GM12878 (cell line): Measurements from ENCODE around the gene DAPK2. TPM values are rescaled to one million over a fixed set of nuclear protein-coding genes. Genes with fewer than 3 reads are reported as not detected.

Experiments used
- ATAC-seq: fragments of 200-7000 bp; cut with Tn5 transposase; 3 replicates; pipeline ENCODE4 v1.9.1; 2020; ENCODE audit warnings: mild to moderate bottlenecking, moderate library complexity
- BruUV-seq: library from RNA; stranded (reverse); fragments of 400-500 nt; replicated peaks from 2 replicates; lab custom pipeline; 2021; lab: Mats Ljungman, UMichigan
- CTCF ChIA-PET: fragments of 300-600 bp; sonication (Branson Sonifier 250); formaldehyde crosslinking; extraction: SDS; loops from one replicate; lab custom pipeline; 2021; ENCODE audit warnings: inconsistent platforms; lab: Yijun Ruan, JAX
- POLR2A ChIA-PET: fragments of 350-600 bp; formaldehyde crosslinking; extraction: SDS; loops from one replicate; lab custom pipeline; 2021; ENCODE audit warnings: inconsistent platforms; lab: Charles Lee
- RAD21 ChIA-PET: fragments of 300-600 bp; sonication (Branson Sonifier 250); formaldehyde crosslinking; loops from one replicate; lab custom pipeline; 2023; ENCODE audit warnings: antibody characterized with exemption; ENCODE audit not compliant: unreplicated experiment; lab: Charles Lee
- SMC1A ChIA-PET: fragments of 300-600 bp; sonication (Branson Sonifier 250); formaldehyde crosslinking; loops from one replicate; lab custom pipeline; 2023; ENCODE audit not compliant: unreplicated experiment, uncharacterized antibody; lab: Charles Lee
- DNase-seq: peaks from one replicate; pipeline ENCODE4 v3.0.0-alpha.2; 2011; ENCODE audit warnings: low read depth, low spot score
- FAIRE-seq: peaks from 3 replicates; lab custom pipeline; 2011; peaks lifted over from hg19 to GRCh38; lab: Jason Lieb, UNC
- H2AFZ ChIP-seq: 2 replicates; pipeline ENCODE4 v1.6.0; 2011; ENCODE audit warnings: low read depth, low read length, control low read depth; ENCODE audit not compliant: control insufficient read depth
- H3K27ac ChIP-seq: 2 replicates; pipeline ENCODE4 v1.5.1; 2011; ENCODE audit warnings: control low read depth; ENCODE audit not compliant: control insufficient read depth, insufficient read depth
- H3K27me3 ChIP-seq, 2 experiments: replicated peaks in 1 of 2; 2 replicates each; pipeline versions ENCODE4 v1.6.0 to v1.6.1; 2011; ENCODE audit warnings: low read length in 1 of 2; ENCODE audit not compliant: control insufficient read depth in 2 of 2, insufficient read depth in 2 of 2
- H3K36me3 ChIP-seq, 2 experiments: 2 replicates each; pipeline ENCODE4 v1.5.1; 2011; ENCODE audit warnings: low read length in 1 of 2; ENCODE audit not compliant: control insufficient read depth in 2 of 2, insufficient read depth in 2 of 2
- H3K4me1 ChIP-seq: 2 replicates; pipeline ENCODE4 v1.6.1; 2011; ENCODE audit warnings: mild to moderate bottlenecking, low read length, moderate library complexity, mixed read lengths; ENCODE audit not compliant: control insufficient read depth, insufficient read depth
- H3K4me2 ChIP-seq: 2 replicates; pipeline ENCODE4 v1.6.0; 2011; ENCODE audit warnings: control low read depth; ENCODE audit not compliant: control insufficient read depth, insufficient read depth
- H3K4me3 ChIP-seq: fragments of 200-600 bp; sonication (generic); 2 replicates; pipeline ENCODE4 v1.5.1; 2016
- H3K79me2 ChIP-seq: 2 replicates; pipeline ENCODE4 v1.6.0; 2011; ENCODE audit warnings: low read length; ENCODE audit not compliant: control insufficient read depth, insufficient read depth
- H3K9ac ChIP-seq: 2 replicates; pipeline ENCODE4 v1.8.0; 2011; ENCODE audit warnings: low read length, control low read depth, mixed read lengths; ENCODE audit not compliant: control insufficient read depth, insufficient read depth
- H3K9me3 ChIP-seq: replicated peaks from 3 replicates; pipeline ENCODE4 v1.5.1; 2011; ENCODE audit warnings: mild to moderate bottlenecking, low read length; ENCODE audit not compliant: control insufficient read depth, insufficient read depth
- H4K20me1 ChIP-seq: 2 replicates; pipeline ENCODE4 v1.6.0; 2011; ENCODE audit not compliant: control insufficient read depth, insufficient read depth
- CUX1 ChIP-seq: IDR thresholded peaks from 2 replicates; pipeline ENCODE4 v1.6.1; 2012; ENCODE audit warnings: improper control_type of control experiment, low read depth, low read length; ENCODE audit not compliant: insufficient replicate concordance
- GATAD2B ChIP-seq: fragments of 450-650 bp; conservative IDR thresholded peaks from 2 replicates; pipeline ENCODE4 v1.6.1; 2017; ENCODE audit warnings: low read depth, mild to moderate bottlenecking, moderate library complexity
- NFIC ChIP-seq: IDR thresholded peaks from 2 replicates; pipeline ENCODE4 v1.6.1; 2012; ENCODE audit warnings: low read depth, mild to moderate bottlenecking, inconsistent platforms, low read length, moderate library complexity
- NFYB ChIP-seq: IDR thresholded peaks from 2 replicates; pipeline ENCODE4 v1.6.1; 2011; ENCODE audit warnings: low read depth, mild to moderate bottlenecking, low read length, improper control_type of control experiment, moderate library complexity; ENCODE audit not compliant: insufficient read depth
- NR2F1 ChIP-seq: fragments of 450-650 bp; conservative IDR thresholded peaks from 2 replicates; pipeline ENCODE4 v1.6.1; 2017; ENCODE audit warnings: mild to moderate bottlenecking
- SPI1 ChIP-seq: IDR thresholded peaks from 2 replicates; pipeline ENCODE4 v1.6.1; 2011; ENCODE audit warnings: low read depth, mild to moderate bottlenecking, low read length, moderate library complexity, borderline replicate concordance; ENCODE audit not compliant: insufficient read depth
- ZNF592 ChIP-seq: fragments of 450-650 bp; IDR thresholded peaks from 2 replicates; pipeline ENCODE4 v1.6.1; 2017; ENCODE audit warnings: mild to moderate bottlenecking, moderate library complexity
- ZNF687 ChIP-seq: fragments of 450-650 bp; IDR thresholded peaks from 2 replicates; pipeline ENCODE4 v1.6.1; 2017; ENCODE audit warnings: mild to moderate bottlenecking, moderate library complexity
- whole genome bisulfite sequencing: methylation state at CpG from one replicate; pipeline ENCODE4 v1.1.6; 2016; ENCODE audit warnings: low lambda C conversion rate; ENCODE audit not compliant: insufficient replicate concordance, insufficient coverage; ENCODE audit errors: missing lambda C conversion rate; 5-methylcytosine and 5-hydroxymethylcytosine counted together
- in situ Hi-C: fragments of 300-500 bp; cut with MboI; formaldehyde crosslinking; loops from 9 replicates; pipeline ENCODE4 v1.14.3; 2018; ENCODE audit warnings: mixed read lengths
- intact Hi-C: fragments of 100-400 bp; cut with micrococcal nuclease; formaldehyde crosslinking; loops from one replicate; pipeline ENCODE4 v1.14.2; 2022; ENCODE audit not compliant: unreplicated experiment
- polyA plus RNA-seq, 11 experiments: library from polyadenylated mRNA; depleted of rRNA in 4 of 11; unstranded in 6 of 11; stranded (reverse) in 5 of 11; fragments of >200 nt; fragmentation: Nextera tagmentation in 4 of 11; fragmentation: Illumina TruSeq in 1 of 11; extraction: Ambion mirVana in 4 of 11; extraction: Trizol in 1 of 11; gene quantifications; 1 replicate in 1 of 11; 2 replicates in 10 of 11; pipeline versions ENCODE4 v1.2.1 to v1.2.3, GENCODE V29; 2011 to 2016; ENCODE audit warnings: inconsistent platforms in 2 of 11, missing spikeins in 2 of 11, low read depth in 1 of 11
- total RNA-seq, 4 experiments: library from RNA; depleted of rRNA in 3 of 4; stranded (reverse); fragments of >200 nt in 3 of 4; fragmentation: Illumina TruSeq in 1 of 4; extraction: Trizol in 1 of 4; gene quantifications; 2 replicates each; pipeline versions ENCODE4 v1.2.1 to v1.2.3, GENCODE V29; 2013 to 2021

DAPK2 gene
- total and polyA plus RNA-seq, 10 of the 15 experiments (the other 5 are each of a cell fraction or from before 2014, with no cell fraction given): 0.69 to 8.4 (median 4.1) TPM

GRCh38 chr15:63880744-63881143 is 165.5 kb downstream of the DAPK2 start:
- Histone ChIP-seq H3K27ac (peak overlapping the region; percentile 66), H3K27me3 (no peaks in the 10 kb centered on the region), H3K4me3 (no peak overlapping the region), H4K20me1 (no peaks in the 10 kb centered on the region), H3K4me1 (peaks cover 53% of the 10 kb centered on the region), H3K36me3 (no peaks in the 10 kb centered on the region), H3K9ac (peak overlapping the region; percentile 18), H3K4me2 (peak overlapping the region; percentile 68; the same call in 1 of the 2 replicates), H2AFZ (peak overlapping the region; percentile 46; the same call in 1 of the 2 replicates), H3K79me2 (no peaks in the 10 kb centered on the region), H3K9me3 (no peaks in the 10 kb centered on the region)
- ChIA-PET CTCF (interaction anchor here (0.6 to 6.1 kb wide), 15 partner anchors 9 to 224 kb away, joined by 3 to 37 read pairs (median 6); partner anchors contain the start of gene HERC1), POLR2A (interaction anchor here (0.6 to 5.4 kb wide), 12 partner anchors 9 to 262 kb away, joined by 3 to 53 read pairs (median 6); partner anchors contain the start of gene HERC1), RAD21 (interaction anchor here (0.6 to 7.2 kb wide), 15 partner anchors 11 to 271 kb away, joined by 3 to 77 read pairs (median 5); partner anchors contain the start of gene DAPK2), SMC1A (interaction anchor here (0.7 to 7.4 kb wide), 17 partner anchors 8 to 394 kb away, joined by 3 to 143 read pairs (median 8); partner anchors contain the start of gene HERC1)
- in situ Hi-C loops: no loop called here
- intact Hi-C loops: no loop called here
- DNase-seq (no peak), FAIRE-seq (no peak), ATAC-seq (peak; percentile 59)
- WGBS: 19% methylated on average over 5 of the region's 5 CpGs
- BruUV-seq: no TSS peak
- TF ChIP-seq ZNF592 (no peak), NR2F1 (peak; percentile 35; the same call in 1 of the 2 replicates), GATAD2B (no peak), ZNF687 (peak; percentile 59; the same call in 1 of the 2 replicates), SPI1 (no peak), NFIC (peak; percentile 40; the same call in 1 of the 2 replicates), NFYB (no peak), CUX1 (peak; percentile 14)
